GM06990 (cell line): ENCODE data around the gene DIO2.

Source experiments
- DNase-seq: peaks from one replicate; pipeline ENCODE4 v3.0.0-alpha.2; 2011; ENCODE audit not compliant: insufficient read length; ENCODE audit errors: extremely low read depth
- H3K27me3 ChIP-seq: replicated peaks from 2 replicates; pipeline ENCODE4 v1.6.0; 2011; ENCODE audit warnings: low read length; ENCODE audit not compliant: control insufficient read depth, insufficient read depth
- H3K36me3 ChIP-seq: 2 replicates; pipeline ENCODE4 v1.5.1; 2011; ENCODE audit warnings: low read length; ENCODE audit not compliant: control insufficient read depth, insufficient read depth
- H3K4me3 ChIP-seq: replicated peaks from 2 replicates; pipeline ENCODE4 v1.5.1; 2011; ENCODE audit warnings: low read depth, mild to moderate bottlenecking, control low read depth, low read length
- TF ChIP-seq, protein P1 (sequence below): IDR thresholded peaks from 2 replicates; pipeline ENCODE4 v1.5.1; 2011; ENCODE audit warnings: low read length, control low read depth, mild to moderate bottlenecking, inconsistent platforms; ENCODE audit not compliant: insufficient read depth, poor library complexity, severe bottlenecking

DIO2 gene

DNA sequence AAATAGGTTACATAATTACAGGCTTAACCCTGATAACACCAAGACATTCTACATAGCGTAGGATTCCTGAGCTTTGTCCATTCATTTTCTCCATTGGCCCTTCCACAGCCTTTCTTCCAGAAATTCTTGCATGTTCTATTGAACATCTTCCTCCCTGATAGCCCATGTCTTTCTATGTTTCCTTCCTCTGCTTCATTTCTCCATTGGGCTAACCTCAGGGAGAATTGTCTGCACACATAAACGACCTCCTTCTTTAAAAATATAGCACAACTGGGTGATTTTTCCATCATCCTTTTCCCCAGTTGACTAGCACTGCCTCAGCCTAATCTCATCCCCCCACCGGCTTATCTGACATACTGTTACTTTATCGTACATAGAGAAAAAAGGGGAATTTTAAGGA is 11.2 kb downstream of the DIO2 start:
- TF ChIP-seq, protein P1, sequence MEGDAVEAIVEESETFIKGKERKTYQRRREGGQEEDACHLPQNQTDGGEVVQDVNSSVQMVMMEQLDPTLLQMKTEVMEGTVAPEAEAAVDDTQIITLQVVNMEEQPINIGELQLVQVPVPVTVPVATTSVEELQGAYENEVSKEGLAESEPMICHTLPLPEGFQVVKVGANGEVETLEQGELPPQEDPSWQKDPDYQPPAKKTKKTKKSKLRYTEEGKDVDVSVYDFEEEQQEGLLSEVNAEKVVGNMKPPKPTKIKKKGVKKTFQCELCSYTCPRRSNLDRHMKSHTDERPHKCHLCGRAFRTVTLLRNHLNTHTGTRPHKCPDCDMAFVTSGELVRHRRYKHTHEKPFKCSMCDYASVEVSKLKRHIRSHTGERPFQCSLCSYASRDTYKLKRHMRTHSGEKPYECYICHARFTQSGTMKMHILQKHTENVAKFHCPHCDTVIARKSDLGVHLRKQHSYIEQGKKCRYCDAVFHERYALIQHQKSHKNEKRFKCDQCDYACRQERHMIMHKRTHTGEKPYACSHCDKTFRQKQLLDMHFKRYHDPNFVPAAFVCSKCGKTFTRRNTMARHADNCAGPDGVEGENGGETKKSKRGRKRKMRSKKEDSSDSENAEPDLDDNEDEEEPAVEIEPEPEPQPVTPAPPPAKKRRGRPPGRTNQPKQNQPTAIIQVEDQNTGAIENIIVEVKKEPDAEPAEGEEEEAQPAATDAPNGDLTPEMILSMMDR = no peak
- no peaks in the 10 kb centered on the region for H3K27me3 ChIP-seq
- no peak overlapping the region for H3K4me3 ChIP-seq
- no peak for DNase-seq
- no peaks in the 10 kb centered on the region for H3K36me3 ChIP-seq

DNA sequence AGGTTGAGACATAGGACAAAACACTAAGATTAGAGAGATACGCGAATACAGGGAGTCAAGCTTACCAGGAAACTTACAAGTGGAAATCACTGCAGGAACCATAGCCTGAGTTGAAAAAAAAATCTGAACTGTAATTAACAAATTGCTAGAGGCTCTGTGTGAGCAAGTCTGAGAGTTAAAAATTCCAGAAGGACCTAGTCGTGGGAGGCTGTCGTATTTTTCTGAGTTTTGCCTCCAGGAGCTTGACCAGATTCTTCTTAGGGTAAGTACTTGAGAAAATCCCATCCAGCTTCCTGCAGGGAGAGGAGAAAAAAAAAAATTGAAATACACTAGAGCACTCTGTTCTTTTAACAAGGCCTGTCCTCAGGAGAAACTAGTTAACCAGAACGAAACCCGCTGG is 22.7 kb downstream of the DIO2 start:
- Histone ChIP-seq H3K4me3 (no peak overlapping the region), H3K36me3 (no peaks in the 10 kb centered on the region), H3K27me3 (no peaks in the 10 kb centered on the region)
- TF ChIP-seq, protein P1 = no peak
- DNase-seq = no peak

DNA sequence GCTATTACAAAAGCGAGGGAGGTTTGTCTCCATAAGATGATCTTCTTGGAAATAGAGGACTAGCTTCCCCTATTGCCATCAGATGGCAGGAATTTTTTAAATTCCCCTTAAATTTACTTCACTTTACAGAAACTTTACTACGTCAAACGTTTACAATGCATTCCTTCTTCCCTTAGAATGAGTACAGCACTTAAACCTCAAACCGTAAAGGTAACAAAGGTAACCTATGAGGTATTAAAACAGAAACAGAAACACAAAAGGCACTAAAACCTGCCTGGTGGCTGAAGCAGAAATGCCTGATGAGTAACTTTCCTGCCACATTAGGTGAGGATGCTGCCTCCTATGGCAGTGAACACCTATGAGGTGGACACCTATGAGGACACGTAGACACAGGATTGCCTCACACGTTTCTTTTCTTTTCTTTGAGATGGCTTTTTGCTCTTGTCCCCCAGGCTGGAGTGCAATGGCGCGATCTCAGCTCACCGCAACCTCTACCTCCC is 25.0 kb downstream of the DIO2 start:
- DNase-seq = no peak
- Histone ChIP-seq H3K36me3 (no peaks in the 10 kb centered on the region), H3K4me3 (no peak overlapping the region), H3K27me3 (no peaks in the 10 kb centered on the region)
- TF ChIP-seq, protein P1 = no peak

DNA sequence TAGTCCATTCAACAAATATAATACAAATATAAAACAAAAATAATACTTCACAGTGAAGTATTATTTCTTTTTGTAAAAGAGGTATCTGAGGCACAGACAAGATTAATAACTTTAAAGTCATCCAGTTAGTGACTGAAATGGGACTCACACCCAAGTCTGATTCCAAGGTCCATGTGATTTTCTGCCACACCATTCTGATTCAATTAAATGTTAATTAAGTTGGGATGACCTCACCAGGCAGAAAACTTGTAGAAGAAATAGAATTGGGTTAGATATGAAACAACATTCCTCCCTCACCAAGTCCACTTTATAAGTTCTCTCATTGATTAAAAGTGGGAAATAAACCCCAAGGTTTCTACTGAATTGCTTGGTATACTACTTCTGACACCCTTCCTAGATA is 34.4 kb downstream of the DIO2 start:
- DNase-seq = no peak
- H3K27me3 ChIP-seq = no peaks in the 10 kb centered on the region
- no peaks in the 10 kb centered on the region for H3K36me3 ChIP-seq
- TF ChIP-seq, protein P1 = no peak
- H3K4me3 ChIP-seq = no peak overlapping the region

DNA sequence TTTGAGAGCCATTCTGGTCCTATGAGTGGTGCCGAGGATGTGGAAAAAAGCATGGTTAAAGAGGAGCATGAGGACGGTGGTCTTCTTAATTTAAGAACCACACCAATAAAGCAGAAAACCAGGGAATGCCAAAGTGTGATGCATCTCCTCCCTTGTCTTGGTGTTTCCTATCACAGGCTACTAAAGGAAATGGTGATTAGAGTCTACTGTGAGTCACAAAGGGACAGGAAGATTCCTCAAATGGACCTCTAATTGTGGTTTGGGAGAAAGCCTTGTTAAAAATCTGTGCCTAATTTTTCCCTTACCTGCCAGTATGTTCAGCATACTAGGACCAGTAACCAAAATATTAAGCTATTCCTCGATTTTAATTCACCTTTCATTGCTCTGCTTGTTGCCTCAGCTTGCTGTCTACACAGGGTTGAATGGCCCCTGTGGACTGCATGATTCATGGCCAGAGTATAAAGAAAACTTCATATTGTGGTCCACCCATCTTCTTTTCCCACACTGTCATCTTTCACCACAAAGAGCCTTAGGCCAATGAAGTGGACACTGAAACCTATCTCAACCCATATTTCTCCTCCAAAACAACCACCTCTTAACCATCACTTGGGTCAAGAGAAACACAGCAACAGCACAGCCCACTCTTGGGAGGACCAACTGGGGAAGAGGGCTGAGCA is 38.8 kb downstream of the DIO2 start:
- TF ChIP-seq, protein P1 = no peak
- no peak for DNase-seq
- no peaks in the 10 kb centered on the region for H3K27me3 ChIP-seq

More for the DNA sequence above, 38.8 kb downstream of the DIO2 start:
- no peak overlapping the region for H3K4me3 ChIP-seq
- no peaks in the 10 kb centered on the region for H3K36me3 ChIP-seq
